Measurements from ENCODE around the gene FASTKD2.
"Not testable (repeated sequence)": the region's sequence is repeated elsewhere in the genome, so short reads cannot be mapped to it uniquely, and the experiment has no call there.

Gene FASTKD2

DNA sequence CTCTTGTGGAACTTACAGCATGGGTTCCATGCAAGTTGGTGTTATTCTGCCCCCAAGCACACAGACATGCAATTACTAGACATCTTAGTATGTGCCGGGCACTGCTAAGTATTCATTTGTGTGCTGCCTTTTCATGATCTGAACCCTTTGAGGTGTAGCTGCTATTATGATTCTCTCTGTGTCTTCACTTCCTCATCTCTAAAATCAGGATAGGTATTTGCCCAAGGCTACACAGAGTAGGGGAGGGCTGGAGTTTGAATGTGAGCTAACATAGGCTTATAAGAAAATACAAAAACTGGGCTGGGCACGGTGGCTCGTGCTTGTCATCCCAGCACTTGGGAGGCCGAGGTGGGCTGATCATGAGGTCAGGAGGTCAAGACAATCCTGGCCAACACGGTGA is 27.2 kb downstream of the FASTKD2 start:
- DNase-seq: no peak

DNA sequence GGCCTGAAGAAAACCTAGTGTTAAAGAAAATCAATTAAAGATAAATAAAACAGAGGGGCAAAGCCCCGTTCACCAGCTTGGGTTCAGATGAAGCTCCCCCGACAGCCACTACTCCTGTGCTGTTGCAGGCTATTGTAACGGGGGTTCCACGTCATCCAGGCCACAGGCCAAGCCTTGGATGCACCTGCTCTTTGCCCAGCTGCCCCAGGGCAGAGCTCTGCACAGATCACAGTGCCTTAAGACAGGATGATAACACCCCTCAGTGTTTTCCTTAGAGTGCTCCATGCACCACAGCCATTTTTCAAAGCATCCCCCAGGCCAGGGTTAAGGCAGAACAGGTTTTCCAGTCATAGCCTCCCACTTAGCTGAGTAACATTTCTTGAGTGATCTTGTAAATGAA is 32.0 kb downstream of the FASTKD2 start:
- no peak for DNase-seq

DNA sequence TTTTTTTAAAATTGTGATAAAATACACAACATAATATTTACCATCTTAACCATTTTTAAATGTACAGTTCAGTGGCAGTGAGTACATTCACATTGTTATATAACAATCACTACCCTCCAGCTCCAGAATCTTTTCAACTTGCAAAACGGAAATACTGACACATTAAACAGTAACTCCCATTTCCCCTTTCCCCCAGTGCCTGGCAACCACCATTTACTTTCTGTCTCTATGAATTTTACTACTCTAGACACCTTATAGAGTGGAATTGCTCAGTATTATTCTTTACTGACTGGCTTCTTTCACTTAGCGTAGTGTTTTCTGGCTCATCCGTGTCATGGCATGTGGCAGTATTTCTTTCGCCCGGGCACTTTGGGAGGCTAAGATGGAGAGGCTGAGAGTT is 32.6 kb downstream of the FASTKD2 start:
- DNase-seq: peak in 1 of 2 donors; percentile 10

DNA sequence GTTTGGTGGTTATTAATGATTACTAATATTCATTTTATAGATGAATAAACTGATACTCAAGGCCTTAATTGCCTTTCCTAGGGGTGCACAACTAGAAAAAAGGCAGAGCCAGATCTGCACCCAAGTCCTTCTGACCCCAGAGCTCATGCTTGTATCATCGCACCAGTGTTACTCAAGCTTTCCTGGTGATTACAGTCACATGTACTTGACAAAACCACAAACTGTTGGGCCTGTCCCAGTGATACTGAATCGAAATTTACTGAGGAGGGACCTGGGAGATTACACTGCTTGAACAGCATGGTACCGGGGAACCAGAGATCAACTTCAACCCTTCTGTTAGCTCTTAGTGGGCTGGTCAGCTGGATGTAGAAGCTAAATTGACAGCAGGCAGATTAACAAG is 33.7 kb downstream of the FASTKD2 start:
- no peak for DNase-seq

DNA sequence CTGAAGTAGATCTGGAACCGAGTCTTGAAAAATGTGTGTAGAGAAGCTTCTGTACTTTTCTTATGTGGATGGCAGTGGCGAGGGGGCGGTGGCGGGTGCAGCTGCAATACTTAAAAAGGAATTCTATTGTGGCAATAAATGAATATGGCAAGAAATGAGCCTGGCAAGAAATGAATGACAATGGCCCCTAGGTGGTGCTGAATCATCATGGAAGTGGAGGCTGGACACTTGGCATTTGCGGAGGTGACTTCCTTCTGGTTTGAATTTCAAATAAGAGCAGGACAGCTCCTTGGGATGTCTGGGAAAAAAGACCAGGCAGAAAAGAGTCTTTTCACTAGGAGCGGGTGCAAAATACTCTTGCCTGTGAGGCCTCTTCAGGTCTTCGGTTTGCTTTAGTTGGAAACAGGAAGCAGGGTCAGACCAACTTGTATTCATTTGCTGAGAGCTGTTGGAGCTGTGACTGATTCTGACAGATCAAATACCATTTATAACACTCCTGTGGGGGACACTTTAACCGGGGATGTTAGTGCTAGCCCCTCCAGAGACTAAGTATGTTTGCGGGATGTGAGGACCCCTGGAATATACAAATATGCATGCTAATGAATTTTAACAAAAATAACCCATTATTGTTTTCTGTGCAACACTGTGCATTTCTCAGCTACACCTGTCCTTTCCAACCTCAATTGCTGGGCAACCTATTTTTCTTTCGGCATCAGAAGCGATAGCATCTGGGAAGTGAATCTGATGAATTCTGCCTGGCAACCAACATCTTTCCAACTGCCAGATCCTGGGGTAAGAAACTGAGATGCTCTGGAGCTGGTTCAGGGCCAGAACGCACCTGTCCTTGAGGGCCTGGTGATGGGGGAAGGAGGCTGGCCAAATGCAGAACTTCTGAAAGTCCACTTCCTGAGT is 35.4 kb downstream of the FASTKD2 start:
- peak; percentile 35 to 53 for DNase-seq

DNA sequence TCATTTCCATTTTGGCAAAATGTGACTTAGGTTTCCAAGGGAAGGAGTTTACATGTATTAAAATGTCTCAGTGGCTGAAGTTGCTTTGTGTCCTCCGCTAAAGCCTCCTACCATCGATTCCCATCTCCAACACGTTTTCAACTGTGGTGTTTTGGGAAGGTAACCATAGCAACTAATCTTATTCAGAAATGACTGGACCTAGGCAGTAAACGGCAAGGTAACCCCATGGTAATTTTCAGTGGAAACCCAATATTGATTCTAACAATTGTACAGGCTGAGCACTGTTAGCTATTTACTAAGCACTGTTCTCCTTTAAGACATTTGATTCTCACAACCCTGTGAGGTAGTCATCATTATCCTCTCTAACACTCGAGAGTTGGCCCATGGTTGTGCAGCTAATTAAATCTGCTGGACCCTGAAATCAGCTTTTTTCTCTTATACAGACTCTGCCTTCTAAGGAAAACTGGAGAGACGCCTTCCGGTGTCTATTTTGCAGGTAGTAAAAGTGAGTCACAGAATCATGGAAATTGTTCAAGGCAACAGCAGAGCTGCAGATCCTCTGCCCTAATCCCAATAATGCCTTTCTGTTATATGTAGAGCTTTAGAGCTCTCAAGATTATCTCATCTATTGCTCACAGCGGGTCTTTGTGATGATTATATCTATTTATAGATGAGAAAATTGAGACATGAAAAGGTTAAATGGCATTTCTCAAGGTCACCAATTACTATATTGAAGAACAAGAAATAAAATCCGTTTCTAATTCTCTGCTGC is 36.2 kb downstream of the FASTKD2 start:
- DNase-seq: no peak

DNA sequence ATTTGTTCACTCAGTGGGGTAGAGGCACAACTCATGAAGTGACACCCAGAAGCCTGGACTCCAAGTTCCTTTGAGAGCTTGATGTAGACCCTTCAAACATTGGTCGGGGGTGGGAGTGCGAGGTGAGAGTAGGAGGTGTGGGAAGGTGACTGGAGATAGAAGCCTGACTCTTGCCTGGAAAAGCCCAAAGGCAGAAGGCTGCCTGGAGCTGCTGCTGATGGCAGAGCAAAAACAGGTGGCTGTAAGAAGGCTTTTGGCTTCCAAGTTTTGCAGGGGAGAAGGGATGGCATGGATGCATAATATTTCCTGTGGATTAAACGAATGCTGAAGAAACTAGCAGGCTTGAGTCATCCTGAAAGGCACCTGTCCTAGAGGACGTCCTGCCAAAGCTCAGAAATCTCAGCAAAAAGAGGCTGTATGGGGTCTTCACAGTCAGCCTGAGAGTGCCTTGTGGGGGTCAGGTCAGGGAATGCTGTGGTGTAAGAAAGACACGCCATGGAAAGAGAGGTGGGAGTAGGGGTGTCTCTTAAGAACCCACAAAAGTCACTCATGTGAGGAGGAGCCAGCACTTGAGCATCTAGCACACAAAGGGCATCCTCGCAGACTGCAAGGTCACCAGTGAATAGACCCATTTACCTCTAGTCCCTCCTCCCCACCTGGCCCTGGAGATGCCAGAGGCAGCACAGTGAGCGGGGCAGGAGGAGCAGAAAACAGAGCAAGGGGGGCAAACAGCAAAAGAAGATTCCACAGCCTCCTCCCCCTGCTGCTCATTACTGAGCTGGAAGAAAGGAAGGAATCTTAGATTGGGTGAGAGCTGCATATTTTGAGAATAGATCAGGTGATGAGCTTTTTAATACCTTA is 37.5 kb downstream of the FASTKD2 start:
- no peak for DNase-seq

DNA sequence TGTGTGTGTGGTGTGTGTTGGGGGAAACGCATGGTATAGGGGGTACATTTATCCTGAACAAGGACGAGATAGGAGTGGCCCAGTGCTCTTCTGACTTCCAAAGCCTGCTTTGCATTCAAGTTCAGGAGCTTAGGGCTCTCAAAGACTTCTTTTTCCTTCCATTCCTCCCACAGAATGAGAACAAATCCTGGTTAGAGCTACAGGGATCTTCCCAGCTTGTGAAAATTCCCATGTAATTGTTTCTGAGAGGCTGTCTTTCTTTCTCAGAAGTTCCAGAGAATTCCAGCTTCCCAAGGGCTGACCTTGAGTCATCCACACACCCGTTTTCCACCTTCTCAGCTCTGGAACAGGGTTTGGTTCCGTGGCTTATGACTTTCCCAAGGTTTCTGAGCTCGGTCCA is 38.9 kb downstream of the FASTKD2 start:
- no peak for DNase-seq

DNA sequence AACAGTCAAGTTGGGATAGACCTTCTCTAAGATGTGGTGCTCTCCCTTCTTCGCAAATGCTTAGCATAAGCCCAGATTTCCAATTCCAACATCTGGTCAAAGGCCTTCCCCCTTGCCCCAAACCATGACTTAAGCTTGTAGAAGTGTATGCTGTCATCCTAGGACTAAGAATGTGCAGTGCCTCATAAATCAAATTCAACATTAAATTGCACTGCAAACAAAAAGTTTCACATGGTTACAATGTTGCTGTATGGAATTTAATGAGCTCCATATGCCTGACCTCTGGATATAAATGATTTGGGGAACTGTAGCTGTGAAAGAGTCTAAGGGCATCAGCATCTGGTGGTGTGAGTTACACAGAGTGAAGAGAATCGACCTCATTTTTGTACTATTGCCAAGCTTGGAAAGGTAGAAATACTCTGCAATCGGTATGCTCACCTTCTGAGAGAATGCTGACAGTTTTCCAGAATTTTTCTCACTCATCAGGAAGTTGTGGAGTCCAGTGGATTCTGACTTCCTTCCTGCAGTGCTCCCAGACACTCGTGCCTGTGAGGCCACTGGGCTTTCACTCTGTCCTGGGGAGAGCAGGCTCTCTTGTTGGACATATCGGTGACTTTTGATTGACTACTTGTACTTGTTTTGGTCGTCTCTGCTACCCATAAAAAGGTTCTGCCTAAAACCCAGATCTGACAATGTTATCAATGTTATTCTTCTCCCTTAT is 40.6 kb downstream of the FASTKD2 start:
- no peak for DNase-seq

DNA sequence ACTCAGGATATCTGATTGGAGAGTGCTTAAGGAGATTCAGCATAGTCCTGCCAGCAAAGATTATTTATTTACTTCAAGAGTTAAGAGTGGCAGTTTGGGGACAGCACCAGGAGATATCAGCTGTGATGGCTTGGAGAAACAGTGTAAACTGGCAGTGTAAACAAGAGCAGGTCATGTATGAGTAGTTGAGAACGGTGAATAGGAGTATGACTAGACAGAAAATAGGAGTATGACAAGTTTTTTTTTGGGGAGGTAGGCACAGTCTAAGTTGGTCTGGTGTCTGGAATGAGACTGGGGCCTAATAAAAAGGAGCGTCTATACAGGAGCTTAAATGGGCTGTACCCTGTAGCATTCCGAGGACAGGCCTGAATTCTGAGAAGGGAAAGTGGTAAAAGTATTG is 42.2 kb downstream of the FASTKD2 start:
- DNase-seq: not testable (repeated sequence)

DNA sequence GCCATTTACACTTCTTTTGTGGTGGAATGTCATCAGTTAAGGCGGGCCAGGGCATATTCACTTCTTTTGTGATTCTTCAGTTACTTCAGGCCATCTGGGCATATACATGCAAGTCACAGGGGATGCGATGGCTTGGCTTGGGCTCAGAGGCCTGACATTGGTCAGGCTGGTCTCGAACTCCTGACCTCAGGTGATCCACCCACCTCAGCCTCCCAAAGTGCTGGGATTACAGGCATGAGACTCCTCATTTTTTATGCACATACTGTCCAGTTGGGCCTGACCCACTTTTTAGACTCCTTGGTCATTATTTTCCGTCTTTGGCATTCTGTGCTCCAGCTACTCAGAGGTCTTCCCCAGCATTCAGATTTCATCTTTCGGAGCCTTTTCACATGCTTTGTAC is 47.1 kb downstream of the FASTKD2 start:
- DNase-seq: not testable (repeated sequence)

DNA sequence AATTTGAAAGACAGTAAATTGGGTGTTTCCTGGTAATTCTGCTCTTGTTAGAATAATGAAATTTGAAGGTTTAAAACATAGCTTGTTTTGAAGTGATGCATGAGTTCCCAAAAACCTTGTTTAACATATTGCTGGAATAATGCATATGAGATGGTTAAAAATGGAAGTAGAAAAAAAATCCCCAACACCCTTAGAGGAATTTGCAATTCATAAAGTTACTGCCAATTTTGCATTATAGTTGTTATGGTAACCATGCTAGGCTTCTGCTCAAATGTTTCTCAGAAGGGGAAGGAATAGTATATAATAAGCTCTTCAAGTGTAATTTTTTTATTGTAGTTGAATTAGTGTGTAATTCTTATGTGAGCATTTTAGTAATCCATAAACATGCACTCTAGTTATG is 49.1 kb downstream of the FASTKD2 start:
- no peak for DNase-seq

DNA sequence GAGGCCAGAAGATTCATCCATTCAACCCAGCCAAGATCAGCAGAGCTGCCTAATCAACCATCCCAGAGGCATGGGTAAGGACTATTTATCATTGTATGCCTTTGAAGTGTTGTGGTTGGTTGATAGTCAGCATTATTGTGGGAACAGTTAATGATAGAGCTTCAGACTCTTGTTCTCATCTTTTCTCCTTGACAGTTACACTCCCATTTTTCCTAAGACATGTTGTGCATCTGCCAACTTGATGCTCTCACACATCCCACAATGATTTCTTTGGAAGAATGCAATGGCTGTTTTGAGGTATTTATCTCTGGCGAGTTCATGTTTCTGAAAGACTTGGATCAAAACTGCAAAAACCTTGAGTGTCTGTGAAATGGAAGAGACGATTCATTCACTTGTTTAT is 55.4 kb downstream of the FASTKD2 start:
- DNase-seq: no peak

DNA sequence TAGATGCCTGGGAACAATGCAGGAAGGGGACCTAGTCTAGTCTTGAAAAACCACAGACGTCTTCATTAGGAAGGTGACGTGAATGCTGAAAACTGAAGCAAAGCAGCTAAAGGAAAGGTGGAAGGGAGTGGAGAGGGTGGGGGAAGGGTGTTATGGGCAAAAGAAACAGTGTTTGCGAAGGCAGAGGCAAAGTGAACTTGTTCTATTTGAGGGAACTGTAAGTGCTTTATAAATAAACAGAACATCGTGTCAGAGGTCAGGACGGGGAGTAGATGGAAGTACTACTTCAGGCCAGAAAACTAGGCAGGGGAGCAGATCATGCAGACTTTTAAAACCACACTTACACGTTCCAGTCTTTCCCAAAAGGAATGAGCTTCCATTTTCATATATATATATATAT is 57.8 kb downstream of the FASTKD2 start:
- DNase-seq: no peak

DNA sequence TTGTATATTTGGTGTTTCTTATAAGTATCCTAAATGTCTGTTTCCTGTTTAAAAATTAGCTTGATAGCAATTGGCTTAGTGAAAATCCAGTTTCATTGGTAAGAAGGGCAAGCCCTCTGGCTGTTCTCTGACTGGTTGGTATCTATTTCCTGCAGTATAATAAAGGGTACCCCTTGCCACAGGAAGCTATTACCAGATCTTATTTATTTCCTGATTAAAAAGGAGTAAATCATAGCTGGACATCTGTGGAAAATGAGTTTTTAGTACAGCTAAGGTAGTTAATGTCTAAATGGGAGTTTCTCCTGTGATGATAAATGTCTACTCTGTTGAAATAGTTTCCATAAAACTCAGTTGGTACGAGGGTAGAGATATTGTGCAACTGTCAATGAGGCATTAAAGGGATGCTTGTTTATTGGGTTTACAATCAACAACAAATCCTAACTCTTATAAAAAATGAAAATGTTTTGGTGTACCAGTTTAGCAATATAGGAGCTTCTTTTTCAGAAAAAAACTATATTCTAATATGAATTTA is 58.7 kb downstream of the FASTKD2 start:
- DNase-seq: no peak

DNA sequence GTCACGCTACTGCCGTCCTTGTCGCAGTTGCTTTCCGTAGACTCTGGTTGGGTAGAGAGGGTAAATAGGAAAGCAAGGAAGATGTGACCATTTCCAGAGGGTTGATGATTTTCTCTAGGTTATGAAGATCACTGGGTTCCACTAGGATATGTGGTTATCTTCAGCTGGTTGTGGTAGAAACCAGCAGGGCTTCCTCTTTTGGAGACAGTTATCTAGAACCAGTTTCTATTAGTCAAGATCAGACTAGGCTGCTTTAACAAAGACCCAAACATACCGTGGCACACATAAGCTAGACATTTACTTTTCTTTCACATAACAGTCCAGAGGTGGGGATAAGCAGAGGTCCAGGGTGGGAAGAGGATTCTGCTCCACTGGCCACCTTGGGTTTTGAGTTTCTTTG is 59.6 kb downstream of the FASTKD2 start:
- no peak for DNase-seq

DNA sequence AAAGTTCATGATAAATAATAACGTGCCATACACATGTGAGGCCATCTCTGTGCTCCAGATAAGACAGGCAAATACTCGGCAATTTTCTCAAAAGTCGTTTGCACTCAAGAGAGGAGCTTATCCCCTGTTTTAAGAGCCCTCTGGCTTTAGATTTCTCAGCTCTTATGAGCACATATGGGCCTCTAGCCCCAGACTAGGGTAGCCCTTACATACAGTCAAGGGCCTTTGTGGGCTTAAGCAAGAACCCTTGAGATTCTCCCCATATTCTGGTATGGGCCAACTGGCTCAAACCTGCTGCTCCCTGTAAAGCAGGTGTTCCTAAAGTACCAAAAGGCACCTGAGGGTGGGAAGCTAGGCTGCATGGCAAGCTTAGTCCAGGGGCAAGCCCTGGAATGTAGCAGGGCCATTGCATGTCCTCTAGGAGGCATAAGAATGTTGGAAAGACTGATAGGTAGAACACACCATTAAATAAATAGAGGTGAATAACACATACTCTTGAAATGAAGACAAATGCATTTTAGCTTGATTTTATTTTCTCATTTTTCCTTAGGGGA is 66.1 kb downstream of the FASTKD2 start:
- DNase-seq: no peak

DNA sequence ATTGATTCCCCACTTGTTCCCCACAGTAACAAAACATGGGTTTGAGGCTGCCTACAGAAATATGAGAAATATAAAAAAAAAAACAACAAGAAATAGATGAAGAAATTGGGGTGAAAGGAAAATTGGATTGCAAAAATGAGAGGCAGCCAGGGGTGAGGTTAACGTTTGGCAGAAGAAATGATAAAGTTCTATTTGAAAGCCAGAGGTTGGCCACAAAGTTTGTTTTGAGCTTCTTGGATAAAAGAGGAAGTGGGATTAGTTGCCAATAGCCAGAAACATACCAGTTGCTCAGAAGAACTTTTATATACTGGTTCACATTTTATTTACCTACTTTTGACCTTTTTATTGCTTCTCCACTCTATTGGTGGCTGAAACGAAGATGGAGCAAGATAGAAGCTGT is 67.5 kb downstream of the FASTKD2 start:
- no peak for DNase-seq

DNA sequence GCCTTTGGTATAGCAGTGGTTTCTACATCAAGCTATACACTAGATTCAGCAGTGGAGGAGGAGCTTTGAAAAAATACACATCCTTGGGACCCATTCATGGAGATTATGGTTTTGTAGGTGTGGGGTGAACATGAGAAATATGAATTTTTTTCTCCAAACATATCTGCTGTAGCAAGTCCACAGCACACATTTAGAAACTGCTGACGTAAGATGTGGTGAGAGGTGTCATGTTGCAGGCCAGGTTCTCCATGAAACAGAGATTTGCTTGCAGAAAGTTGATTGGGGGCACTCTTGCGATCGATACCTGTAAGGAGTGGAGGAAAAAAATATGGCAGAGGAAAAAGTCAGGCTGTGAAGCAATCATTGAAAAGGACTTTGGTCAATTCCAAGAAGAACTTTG is 67.9 kb downstream of the FASTKD2 start:
- DNase-seq: no peak

DNA sequence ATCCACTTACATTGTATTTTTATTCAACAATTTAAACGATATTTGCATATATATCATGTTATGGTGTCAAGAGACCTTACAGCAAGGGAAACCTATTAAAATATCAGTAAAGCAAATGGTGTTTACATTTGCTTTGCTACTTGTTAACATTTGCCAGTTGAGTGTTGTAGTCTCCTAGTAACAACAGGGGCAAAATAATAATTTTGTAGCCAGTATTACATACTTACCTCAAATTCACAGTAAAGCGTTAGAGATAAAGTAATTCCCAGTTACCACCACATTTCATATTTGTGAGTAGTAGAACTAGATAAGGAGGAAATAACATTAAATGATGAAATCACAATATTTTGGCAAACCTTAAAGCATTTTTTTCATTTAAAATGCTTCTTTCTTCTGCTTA is 71.3 kb downstream of the FASTKD2 start:
- DNase-seq: no peak

DNA sequence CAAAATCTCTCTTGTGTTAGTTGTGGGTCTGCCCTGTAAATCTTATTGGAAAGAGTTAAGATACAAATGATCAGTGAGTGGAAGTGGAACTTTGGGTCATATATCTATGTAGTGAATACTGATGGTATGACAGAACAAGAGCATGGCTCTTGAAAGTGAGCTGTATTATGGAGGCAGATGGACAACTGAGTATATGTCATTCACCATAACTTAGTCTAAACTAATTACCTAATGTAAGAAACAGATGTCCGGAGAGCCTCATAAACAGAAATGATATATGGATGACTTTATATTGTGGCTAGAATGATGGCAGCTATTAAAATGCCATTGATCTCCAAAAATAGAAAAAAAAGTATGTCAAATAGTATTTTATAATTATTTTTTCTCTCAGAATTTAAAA is 72.4 kb downstream of the FASTKD2 start:
- DNase-seq: no peak

DNA sequence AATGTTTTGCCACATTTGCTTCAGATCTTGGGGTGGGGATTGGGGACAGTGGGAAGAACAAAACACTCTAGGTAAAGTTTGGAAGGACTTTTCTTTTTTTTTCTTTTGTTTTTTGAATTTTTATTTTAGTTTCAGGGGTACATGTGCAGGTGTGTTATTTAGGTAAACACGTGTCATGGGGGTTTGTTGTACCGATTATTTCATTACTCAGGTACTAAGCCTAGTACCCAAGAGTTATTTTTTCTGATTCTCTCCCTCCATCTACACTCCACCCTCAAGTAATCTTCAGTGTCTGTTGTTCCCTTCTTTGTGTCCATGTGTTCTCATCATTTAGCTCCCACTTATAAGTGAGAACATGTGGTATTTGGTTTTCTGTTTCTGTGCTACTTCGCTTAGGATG is 73.3 kb downstream of the FASTKD2 start:
- no peak for DNase-seq
